Measurements from ENCODE around the gene KCNAB1.

KCNAB1 gene

DNA sequence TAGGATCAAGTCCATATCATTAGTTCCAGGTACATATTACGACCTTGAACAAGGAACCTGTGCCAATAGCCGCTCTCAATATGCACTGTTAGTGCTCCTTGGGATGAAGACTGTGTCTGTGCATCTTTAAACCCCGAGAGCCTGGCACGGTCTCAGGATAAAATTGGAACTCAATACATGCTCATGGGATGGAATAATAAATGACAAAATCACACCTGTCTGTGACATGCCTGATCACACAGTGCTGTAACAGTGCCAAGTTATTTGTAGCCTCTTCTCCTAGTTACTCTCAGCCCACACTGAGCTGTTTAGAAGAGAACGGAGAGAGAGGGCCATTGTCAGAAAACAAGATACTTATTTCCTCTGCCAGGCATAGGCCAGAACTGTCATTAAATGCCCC is 352.3 kb downstream of the KCNAB1 start:
- TF ChIP-seq, protein P1, sequence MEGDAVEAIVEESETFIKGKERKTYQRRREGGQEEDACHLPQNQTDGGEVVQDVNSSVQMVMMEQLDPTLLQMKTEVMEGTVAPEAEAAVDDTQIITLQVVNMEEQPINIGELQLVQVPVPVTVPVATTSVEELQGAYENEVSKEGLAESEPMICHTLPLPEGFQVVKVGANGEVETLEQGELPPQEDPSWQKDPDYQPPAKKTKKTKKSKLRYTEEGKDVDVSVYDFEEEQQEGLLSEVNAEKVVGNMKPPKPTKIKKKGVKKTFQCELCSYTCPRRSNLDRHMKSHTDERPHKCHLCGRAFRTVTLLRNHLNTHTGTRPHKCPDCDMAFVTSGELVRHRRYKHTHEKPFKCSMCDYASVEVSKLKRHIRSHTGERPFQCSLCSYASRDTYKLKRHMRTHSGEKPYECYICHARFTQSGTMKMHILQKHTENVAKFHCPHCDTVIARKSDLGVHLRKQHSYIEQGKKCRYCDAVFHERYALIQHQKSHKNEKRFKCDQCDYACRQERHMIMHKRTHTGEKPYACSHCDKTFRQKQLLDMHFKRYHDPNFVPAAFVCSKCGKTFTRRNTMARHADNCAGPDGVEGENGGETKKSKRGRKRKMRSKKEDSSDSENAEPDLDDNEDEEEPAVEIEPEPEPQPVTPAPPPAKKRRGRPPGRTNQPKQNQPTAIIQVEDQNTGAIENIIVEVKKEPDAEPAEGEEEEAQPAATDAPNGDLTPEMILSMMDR (IDR thresholded peaks at IDR 0.05), result no peak

DNA sequence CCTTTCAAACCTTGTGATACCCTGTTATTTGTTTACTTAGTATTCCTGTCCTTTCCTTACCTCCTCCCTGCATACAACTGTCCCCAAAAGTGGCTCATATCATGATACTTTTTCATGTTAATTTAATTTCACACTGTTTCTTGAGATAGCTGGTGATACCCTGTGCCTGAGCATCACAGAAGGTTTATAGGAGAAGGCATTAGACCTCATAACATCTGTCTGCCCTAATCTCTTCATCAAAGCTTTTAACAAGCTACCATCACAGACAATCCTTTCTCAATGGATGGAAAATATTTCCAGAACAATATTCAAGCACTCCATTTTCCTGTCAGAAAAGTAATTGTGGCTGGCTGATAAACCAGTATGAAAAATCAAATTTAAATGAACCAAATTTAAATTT is 353.0 kb downstream of the KCNAB1 start:
- TF ChIP-seq, protein P1 (IDR thresholded peaks at IDR 0.05), result no peak

DNA sequence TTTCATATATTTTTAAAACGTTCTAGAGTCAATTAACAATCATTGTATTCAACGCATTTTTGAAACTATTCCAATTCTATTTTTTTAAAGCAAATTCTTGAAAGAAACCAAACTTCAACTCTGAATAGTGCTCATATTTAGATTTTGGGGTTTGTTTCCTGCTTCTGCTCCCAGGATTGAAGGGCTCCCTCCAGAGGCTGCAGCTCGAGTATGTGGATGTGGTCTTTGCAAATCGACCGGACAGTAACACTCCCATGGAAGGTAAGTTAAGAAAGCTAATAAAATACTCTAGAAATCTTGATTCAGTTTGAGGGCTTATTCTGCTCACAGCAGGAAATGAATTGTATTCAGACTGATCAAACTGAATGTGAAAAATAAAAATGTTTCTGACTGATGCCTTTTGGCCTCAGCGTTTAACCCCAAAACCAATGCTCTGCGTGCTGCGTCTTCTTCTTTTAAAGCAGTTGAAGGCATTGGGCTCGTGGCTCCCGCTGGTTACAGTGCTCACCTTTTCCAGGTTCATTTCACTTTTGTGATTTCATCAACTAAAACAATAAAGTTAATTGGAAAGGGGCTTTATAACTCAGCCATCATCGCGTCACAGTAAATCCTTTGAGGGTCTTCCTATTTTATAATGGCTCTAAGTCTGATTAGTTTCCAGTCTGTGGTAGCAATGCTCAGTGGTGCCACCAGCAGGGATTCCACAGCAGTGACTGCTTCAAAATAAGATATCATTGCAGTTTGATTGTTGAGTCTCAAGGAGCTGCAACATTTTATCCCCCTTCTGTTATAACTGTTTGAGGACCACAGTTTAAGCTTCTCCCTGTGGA is 354.4 kb downstream of the KCNAB1 start:
- TF ChIP-seq, protein P1 (IDR thresholded peaks at IDR 0.05), result no peak; the same call in 1 of the 2 replicates

DNA sequence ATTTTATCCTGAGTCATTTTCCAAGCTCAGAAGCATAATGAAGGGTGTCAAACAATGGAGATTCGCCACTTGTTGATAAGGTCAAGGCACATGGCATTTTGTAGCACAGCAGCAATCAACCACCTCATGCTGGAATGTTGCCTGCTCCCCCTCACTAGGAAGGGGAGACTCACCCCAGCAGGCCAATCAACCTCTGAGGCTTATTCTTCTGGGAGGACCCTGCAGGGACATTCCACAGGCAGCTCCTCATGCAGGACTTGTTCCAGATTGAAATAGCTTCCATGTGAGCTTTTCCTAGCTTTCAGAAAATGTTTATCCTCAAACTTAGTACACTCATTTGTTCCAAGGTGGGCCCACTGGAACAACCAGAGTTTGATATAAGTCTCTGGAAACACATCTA is 356.9 kb downstream of the KCNAB1 start:
- TF ChIP-seq, protein P1 (IDR thresholded peaks at IDR 0.05), result no peak

DNA sequence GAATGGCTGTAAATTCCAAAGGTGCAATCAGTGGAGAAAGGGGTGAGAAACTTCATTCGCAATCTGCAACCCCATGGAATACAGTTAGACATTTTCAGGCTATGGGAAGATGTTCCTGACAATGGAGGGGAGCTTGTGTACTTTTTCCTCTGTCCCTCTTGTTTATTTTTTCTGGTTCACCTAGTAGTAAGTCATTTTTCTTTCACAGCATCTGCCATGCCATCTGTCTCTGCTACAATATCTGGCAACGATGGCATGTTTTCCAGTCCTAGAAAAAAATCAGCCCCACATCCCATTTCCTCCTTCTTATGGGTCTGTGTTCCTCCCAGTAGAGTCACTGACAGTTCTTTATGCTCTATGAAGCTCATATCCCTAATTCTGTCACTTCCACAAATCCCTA is 358.5 kb downstream of the KCNAB1 start:
- TF ChIP-seq, protein P1 (IDR thresholded peaks at IDR 0.05), result no peak

DNA sequence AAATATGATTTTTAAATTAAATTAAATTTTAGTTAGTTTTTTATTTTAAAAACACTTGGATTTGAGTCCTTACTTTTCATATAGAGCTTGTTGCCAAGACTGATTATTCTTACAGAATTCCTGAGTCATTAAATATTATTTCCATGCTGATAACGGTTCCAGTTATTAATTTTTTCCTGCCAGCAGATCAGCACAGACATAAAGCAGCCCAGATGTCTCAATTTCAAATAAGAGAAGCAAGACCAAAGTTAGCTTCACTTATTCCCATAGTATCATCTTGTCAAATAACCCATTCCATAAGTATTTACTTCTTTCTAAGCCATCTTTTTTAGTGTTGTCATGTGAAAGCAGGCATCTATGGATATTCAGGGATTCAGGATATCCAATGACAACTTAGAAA is 359.2 kb downstream of the KCNAB1 start:
- TF ChIP-seq, protein P1 (IDR thresholded peaks at IDR 0.05), result no peak

DNA sequence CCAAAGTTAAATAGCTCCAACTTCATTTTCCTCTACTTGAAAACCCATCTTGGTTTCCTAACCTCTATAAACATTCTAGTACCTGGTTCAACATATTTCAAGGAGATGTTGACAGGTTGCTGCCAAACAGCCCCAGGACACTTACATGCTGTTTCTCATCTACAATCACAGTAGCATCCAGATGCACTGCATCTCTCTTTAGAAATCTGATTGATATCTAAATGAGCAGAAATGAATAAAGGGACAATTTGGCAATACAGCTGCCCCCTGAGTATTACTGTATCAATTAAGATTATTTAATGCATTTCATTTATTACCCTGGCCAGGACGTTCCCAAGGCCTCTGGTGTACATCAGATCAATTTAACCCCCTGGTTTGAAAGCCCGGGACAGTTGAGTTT is 360.6 kb downstream of the KCNAB1 start:
- TF ChIP-seq, protein P1 (IDR thresholded peaks at IDR 0.05), result no peak
